Spinal cord (tissue), 10 donors: ENCODE data around the gene GRID2. TPM values are rescaled to one million over a fixed set of nuclear protein-coding genes. Genes with fewer than 3 reads are reported as not detected.

Experiments used
- DNase-seq, 6 donors: peaks; one replicate each; pipeline versions ENCODE4 v3.0.0 to v3.0.0-alpha.2; 2013 to 2015; ENCODE audit warnings: low spot score in 6 of 6, low read depth in 4 of 6
- H3K27ac ChIP-seq: one replicate; pipeline ENCODE4 v1.5.1; 2013; ENCODE audit warnings: low read depth, low read length, control low read depth
- H3K27me3 ChIP-seq: one replicate; pipeline ENCODE4 v1.6.1; 2013; ENCODE audit warnings: low read length; ENCODE audit not compliant: control insufficient read depth, insufficient read depth
- H3K36me3 ChIP-seq: one replicate; pipeline ENCODE4 v1.6.1; 2013; ENCODE audit warnings: low read length; ENCODE audit not compliant: control insufficient read depth, insufficient read depth
- H3K4me1 ChIP-seq: one replicate; pipeline ENCODE4 v1.6.1; 2013; ENCODE audit warnings: low read length; ENCODE audit not compliant: control insufficient read depth, insufficient read depth
- H3K4me3 ChIP-seq: one replicate; pipeline ENCODE4 v1.5.1; 2013; ENCODE audit warnings: low read depth, low read length, control low read depth
- H3K9me3 ChIP-seq: one replicate; pipeline ENCODE4 v1.6.1; 2013; ENCODE audit warnings: low read length; ENCODE audit not compliant: control insufficient read depth, insufficient read depth
- WGBS: methylation state at CpG from one replicate; pipeline ENCODE4 v1.1.5; 2013; ENCODE audit warnings: missing lambda C conversion rate; ENCODE audit not compliant: insufficient coverage; 5-methylcytosine and 5-hydroxymethylcytosine counted together
- polyA plus RNA-seq, 2 donors: library from polyadenylated mRNA; unstranded; fragments of 120-200 nt; gene quantifications; one replicate each; pipeline ENCODE4 v1.2.1, GENCODE V29; 2013; ENCODE audit not compliant: insufficient read length in 2 of 2
- total RNA-seq, 2 donors: library from RNA; depleted of rRNA in 1 of 2; stranded (reverse); fragments of 120-200 nt in 1 of 2; fragments of >200 nt in 1 of 2; gene quantifications; one replicate each; pipeline versions ENCODE4 v1.2.3 to v1.2.4, GENCODE V29; 2013 to 2014
- donor health status: healthy.

The GRID2 gene
- total and polyA plus RNA-seq, 4 donors, result 17.8 to 40.8 (median 23.4) TPM

- H3K4me1 ChIP-seq, result no peaks in the 10 kb centered on the region
- no peaks in the 10 kb centered on the region for H3K36me3 ChIP-seq
- no peak for DNase-seq
- H3K27ac ChIP-seq, result no peak overlapping the region
- WGBS, result no CpG with 5 or more reads among the region's 1 CpG
- H3K9me3 ChIP-seq, result no peaks in the 10 kb centered on the region
- no peak overlapping the region for H3K4me3 ChIP-seq
- no peaks in the 10 kb centered on the region for H3K27me3 ChIP-seq
These were observed 311.3 kb downstream of the GRID2 start for GRCh38 chr4:92615049-92615448.

GRCh38 chr4:92618968-92619367 is 315.2 kb downstream of the GRID2 start:
- Histone ChIP-seq H3K27me3 (no peaks in the 10 kb centered on the region), H3K27ac (no peak overlapping the region), H3K36me3 (no peaks in the 10 kb centered on the region), H3K4me3 (no peak overlapping the region), H3K9me3 (no peaks in the 10 kb centered on the region), H3K4me1 (no peaks in the 10 kb centered on the region)
- DNase-seq, result no peak
- 100% methylated on average over 2 of the region's 2 CpGs for WGBS

GRCh38 chr4:92629302-92629701 is 325.5 kb downstream of the GRID2 start:
- no peak for DNase-seq
- no peaks in the 10 kb centered on the region for H3K9me3 ChIP-seq
- H3K4me3 ChIP-seq, result no peak overlapping the region
- WGBS, result no CpG with 5 or more reads among the region's 2 CpGs
- no peaks in the 10 kb centered on the region for H3K36me3 ChIP-seq
- H3K4me1 ChIP-seq, result no peaks in the 10 kb centered on the region
- H3K27me3 ChIP-seq, result no peaks in the 10 kb centered on the region
- no peak overlapping the region for H3K27ac ChIP-seq

DNA sequence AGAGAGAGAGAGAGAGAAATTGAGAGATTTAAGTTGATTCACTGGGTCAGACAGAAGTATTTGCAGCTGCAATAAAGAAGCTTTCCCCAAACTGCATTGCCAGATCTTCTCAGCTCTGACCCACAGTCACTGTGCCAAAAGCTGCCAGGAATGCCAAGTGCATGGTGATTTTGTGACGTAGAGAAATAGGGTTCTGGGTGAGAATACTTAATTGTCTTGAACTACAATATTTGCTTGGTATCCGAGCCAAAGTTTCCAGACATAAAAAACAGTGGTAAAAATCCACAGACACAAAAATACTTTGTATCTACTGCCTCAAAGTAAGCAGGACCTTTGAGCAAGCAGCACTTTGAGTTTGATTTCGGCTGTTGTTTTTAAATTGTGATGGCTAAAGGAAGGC is 331.1 kb downstream of the GRID2 start:
- Histone ChIP-seq H3K27ac (peak overlapping the region; percentile 66), H3K4me1 (peaks cover 3% of the 10 kb centered on the region), H3K4me3 (no peak overlapping the region), H3K9me3 (no peaks in the 10 kb centered on the region), H3K36me3 (no peaks in the 10 kb centered on the region), H3K27me3 (no peaks in the 10 kb centered on the region)
- no CpG with 5 or more reads among the region's 3 CpGs for WGBS
- peak in 5 of 6 donors; percentile 45 to 82 (median 57) for DNase-seq

DNA sequence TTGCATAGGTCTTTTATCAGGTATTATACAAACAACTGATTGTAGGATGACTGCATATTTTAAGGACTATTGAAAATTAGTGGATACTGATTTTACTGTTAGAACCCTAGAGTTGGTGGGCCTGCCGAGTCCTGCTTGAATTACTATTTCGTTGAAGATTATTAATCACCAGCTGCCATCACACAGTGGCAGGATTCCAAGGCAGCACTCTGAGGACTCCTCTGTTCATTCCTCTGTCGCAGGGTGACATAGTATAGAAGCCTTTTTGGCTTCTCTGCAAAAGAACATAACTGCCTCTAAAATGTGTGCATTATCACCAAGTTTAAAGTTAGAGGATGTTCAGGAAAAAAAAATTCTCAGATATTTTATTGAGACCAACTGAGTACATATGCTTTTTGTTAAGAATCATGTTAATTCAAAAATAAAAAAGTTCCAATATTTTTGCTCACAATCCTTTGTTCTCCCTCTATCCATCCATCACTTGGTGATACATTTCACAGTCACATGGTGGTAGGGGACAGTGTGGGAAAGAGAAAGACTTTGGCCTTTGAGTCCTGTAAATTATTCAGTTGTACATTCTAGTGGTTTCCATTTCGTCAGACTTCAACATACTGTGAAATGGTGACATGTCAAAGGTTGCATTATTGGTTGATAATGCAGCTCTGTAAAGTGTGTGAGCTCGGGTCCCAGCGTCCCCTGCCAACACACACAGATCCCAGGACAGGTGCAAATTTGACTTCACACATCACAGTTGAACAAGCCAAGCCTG is 332.5 kb downstream of the GRID2 start:
- Histone ChIP-seq H3K27me3 (no peaks in the 10 kb centered on the region), H3K9me3 (no peaks in the 10 kb centered on the region), H3K4me3 (no peak overlapping the region), H3K36me3 (no peaks in the 10 kb centered on the region), H3K27ac (peak overlapping the region; percentile 26), H3K4me1 (peaks cover 3% of the 10 kb centered on the region)
- peak in 5 of 6 donors; percentile 17 to 79 (median 47) for DNase-seq
- WGBS, result 20% methylated on average over 4 of the region's 6 CpGs

DNA sequence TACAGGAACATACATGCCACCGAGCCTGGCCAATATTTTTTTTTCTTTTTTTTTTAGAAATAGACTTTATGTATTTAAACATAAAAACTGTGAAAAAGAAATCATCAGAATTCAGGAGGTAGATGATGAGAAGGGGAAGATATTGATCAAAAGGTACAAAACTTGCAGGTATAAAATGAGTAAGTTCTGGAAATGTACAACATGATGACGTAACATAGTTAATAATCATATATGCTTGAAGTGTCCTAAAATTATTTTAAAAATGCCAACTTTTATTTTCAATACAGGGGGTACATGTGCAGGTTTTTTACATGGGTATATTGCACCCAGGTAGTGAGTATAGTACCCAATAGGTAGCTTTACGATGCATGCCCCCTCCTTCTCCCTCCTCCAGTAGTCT is 337.6 kb downstream of the GRID2 start:
- no peaks in the 10 kb centered on the region for H3K36me3 ChIP-seq
- H3K27ac ChIP-seq, result no peak overlapping the region
- no CpG with 5 or more reads among the region's 3 CpGs for WGBS
- H3K4me1 ChIP-seq, result peaks cover 3% of the 10 kb centered on the region
- H3K27me3 ChIP-seq, result no peaks in the 10 kb centered on the region
- no peak overlapping the region for H3K4me3 ChIP-seq
- DNase-seq, result no peak
- no peaks in the 10 kb centered on the region for H3K9me3 ChIP-seq

- no peaks in the 10 kb centered on the region for H3K36me3 ChIP-seq
- H3K9me3 ChIP-seq, result no peaks in the 10 kb centered on the region
- no peak overlapping the region for H3K27ac ChIP-seq
- no peaks in the 10 kb centered on the region for H3K27me3 ChIP-seq
- no peak for DNase-seq
- no peak overlapping the region for H3K4me3 ChIP-seq
- WGBS, result no CpG with 5 or more reads among the region's 2 CpGs
- H3K4me1 ChIP-seq, result no peaks in the 10 kb centered on the region
These were observed 343.1 kb downstream of the GRID2 start for GRCh38 chr4:92646826-92647225.

DNA sequence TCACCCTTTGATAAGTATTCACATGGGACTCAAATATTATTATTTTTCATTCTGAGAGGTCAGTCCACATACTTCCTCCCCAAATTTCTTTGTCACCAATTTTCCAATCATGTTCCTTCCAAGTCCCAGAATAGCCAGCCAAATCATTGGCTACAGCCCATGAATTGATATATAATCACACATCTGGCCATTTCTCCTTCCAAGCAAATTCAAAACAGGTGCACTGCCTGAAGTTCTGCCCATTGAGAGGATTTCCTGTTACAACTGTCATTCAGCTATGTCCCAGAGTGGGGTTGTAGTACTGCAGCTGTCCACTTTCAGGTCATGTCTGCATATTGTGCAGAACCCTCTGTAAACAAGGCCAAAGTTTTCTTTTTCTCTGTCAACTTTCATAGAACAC is 347.8 kb downstream of the GRID2 start:
- no peaks in the 10 kb centered on the region for H3K36me3 ChIP-seq

DNA sequence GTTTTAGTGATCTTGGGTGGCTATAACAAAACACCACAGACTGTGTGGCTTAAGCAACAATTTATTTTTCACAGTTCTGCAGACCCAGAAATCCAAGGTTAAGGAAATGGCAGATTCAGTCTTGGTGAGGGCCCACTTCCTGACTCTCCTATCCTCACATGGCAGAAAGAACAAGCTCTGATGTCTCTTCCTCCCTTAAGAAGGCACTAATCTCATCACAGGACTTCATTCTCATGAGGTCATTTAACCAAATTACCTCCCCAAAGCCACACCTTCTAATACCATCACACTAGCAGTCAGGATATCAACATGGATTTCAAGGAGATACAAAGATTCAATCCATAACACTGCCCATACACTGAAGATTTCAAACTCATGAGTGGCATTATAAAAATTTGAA is 350.3 kb downstream of the GRID2 start:
- no peaks in the 10 kb centered on the region for H3K9me3 ChIP-seq
- H3K4me1 ChIP-seq, result no peaks in the 10 kb centered on the region
- no peak overlapping the region for H3K4me3 ChIP-seq
- H3K36me3 ChIP-seq, result no peaks in the 10 kb centered on the region
- no peaks in the 10 kb centered on the region for H3K27me3 ChIP-seq
- no peak for DNase-seq
- no peak overlapping the region for H3K27ac ChIP-seq

More for the DNA sequence above, 347.8 kb downstream of the GRID2 start:
- Histone ChIP-seq H3K9me3 (no peaks in the 10 kb centered on the region), H3K27me3 (no peaks in the 10 kb centered on the region), H3K4me3 (no peak overlapping the region), H3K4me1 (no peaks in the 10 kb centered on the region), H3K27ac (no peak overlapping the region)
- no peak for DNase-seq

- H3K9me3 ChIP-seq, result no peaks in the 10 kb centered on the region
- no peaks in the 10 kb centered on the region for H3K4me1 ChIP-seq
- H3K36me3 ChIP-seq, result no peaks in the 10 kb centered on the region
- H3K27me3 ChIP-seq, result no peaks in the 10 kb centered on the region
- no peak overlapping the region for H3K27ac ChIP-seq
- H3K4me3 ChIP-seq, result no peak overlapping the region
- DNase-seq, result no peak
These were observed 353.9 kb downstream of the GRID2 start for GRCh38 chr4:92657695-92658094.
